22Rv1 (cell line): Measurements from ENCODE around the gene RAF1.
"Not testable (repeated sequence)": the region's sequence is repeated elsewhere in the genome, so short reads cannot be mapped to it uniquely, and the experiment has no call there.

Experiments
- ZFX ChIP-seq: fragments of 450-650 bp; IDR thresholded peaks from 2 replicates; pipeline ENCODE4 v1.6.1; 2017; ENCODE audit warnings: antibody characterized with exemption, borderline replicate concordance
- TF ChIP-seq, protein P1 (sequence below): fragments of 450-650 bp; IDR thresholded peaks from 2 replicates; pipeline ENCODE4 v1.5.1; 2017; ENCODE audit warnings: mild to moderate bottlenecking

GRCh38 chr3:12624964-12625363 is 39.0 kb downstream of the RAF1 start:
- TF ChIP-seq, protein P1, sequence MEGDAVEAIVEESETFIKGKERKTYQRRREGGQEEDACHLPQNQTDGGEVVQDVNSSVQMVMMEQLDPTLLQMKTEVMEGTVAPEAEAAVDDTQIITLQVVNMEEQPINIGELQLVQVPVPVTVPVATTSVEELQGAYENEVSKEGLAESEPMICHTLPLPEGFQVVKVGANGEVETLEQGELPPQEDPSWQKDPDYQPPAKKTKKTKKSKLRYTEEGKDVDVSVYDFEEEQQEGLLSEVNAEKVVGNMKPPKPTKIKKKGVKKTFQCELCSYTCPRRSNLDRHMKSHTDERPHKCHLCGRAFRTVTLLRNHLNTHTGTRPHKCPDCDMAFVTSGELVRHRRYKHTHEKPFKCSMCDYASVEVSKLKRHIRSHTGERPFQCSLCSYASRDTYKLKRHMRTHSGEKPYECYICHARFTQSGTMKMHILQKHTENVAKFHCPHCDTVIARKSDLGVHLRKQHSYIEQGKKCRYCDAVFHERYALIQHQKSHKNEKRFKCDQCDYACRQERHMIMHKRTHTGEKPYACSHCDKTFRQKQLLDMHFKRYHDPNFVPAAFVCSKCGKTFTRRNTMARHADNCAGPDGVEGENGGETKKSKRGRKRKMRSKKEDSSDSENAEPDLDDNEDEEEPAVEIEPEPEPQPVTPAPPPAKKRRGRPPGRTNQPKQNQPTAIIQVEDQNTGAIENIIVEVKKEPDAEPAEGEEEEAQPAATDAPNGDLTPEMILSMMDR: not testable (repeated sequence)
- not testable (repeated sequence) for TF ChIP-seq ZFX
